Suprapubic skin (tissue), 4 donors: Measurements from ENCODE around the gene IFIH1.

ENCODE experiments used
- CTCF ChIP-seq, 2 donors: fragments of 200-600 bp in 1 of 2; fragments of 450-650 bp in 1 of 2; sonication (generic) in 1 of 2; IDR thresholded peaks; one replicate each; pipeline ENCODE4 v1.5.1; 2016 to 2019; ENCODE audit warnings: antibody characterized with exemption in 2 of 2, mild to moderate bottlenecking in 1 of 2, moderate library complexity in 1 of 2
- POLR2A ChIP-seq, 2 donors: fragments of 450-650 bp; IDR thresholded peaks; one replicate each; pipeline ENCODE4 v1.6.1; 2017; ENCODE audit warnings: antibody characterized with exemption in 2 of 2, mild to moderate bottlenecking in 2 of 2, moderate library complexity in 2 of 2
- POLR2AphosphoS5 ChIP-seq, 3 donors: sonication (generic); formaldehyde crosslinking; IDR thresholded peaks; one replicate each; pipeline ENCODE4 v1.6.1; 2017; ENCODE audit warnings: antibody characterized with exemption in 3 of 3

DNA sequence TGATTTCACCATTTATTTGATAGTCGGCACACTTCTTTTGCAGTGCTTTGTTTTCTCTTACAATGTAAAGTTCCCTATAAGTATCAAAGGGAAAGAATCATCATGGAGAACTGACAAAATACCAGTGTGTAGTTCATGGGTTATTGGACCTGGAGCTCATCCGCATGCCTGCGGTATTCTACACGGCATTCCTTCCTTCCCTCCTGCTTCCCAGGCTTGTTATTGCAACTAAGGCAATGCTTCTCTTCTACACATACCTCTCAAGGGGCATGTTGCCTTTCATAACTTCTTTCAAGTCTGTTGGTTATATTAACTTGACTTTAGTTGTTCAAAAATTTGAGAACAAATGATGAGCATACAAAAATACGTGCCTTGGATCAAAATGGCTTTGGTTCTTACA is 51.0 kb downstream of the IFIH1 start:
- no peak for TF ChIP-seq POLR2AphosphoS5 (IDR thresholded peaks at IDR 0.05)
- TF ChIP-seq POLR2A (IDR thresholded peaks at IDR 0.05): no peak
- TF ChIP-seq CTCF (IDR thresholded peaks at IDR 0.05): no peak
